ENCODE data around the gene SCNN1A. TPM values are rescaled to one million over a fixed set of nuclear protein-coding genes. Genes with fewer than 3 reads are reported as not detected.

The SCNN1A gene
- total RNA-seq, 1 experiment from 2014 or later: 136 TPM

DNA sequence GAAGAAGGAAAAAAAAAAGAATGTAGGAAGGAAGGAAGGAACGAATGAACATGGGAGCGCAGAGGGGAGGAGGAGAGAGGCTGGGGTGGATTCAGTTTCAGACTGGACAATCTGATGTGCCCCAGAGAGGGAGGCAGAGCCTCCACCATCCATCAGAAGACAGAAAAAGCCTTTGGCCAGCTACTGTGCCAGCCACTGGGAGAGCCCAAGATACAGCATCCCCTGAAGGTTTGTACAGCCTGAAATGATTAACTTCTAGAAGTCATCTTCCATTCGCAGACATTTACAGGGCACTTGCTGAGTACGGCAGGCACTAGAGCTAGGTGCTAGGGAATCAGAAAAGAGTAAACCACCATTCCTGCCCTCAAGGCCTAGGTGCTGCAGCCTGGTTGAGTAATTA is 55.9 kb downstream of the SCNN1A start:
- Mint-ChIP-seq H3K9me3 (ENCODE audit: unreplicated experiment) (no peaks in the 10 kb centered on the region), H3K27me3 (ENCODE audit: insufficient read depth, unreplicated experiment) (no peaks in the 10 kb centered on the region), H3K4me3 (ENCODE audit: unreplicated experiment) (no peak overlapping the region), H3K36me3 (ENCODE audit: insufficient read depth, unreplicated experiment) (peaks cover 1% of the 10 kb centered on the region), H3K4me1 (ENCODE audit: insufficient read depth, unreplicated experiment) (peaks cover 23% of the 10 kb centered on the region), H3K27ac (ENCODE audit: low read depth, unreplicated experiment) (no peak overlapping the region)
- BruUV-seq (replicated peaks): no TSS peak
- POLR2A ChIA-PET: interaction anchor here (0.8 to 3.1 kb wide), 8 partner anchors 10 to 53 kb away, joined by 3 to 15 read pairs (median 4); partner anchors contain the start of gene TNFRSF1A
- intact Hi-C loops (cut with micrococcal nuclease): no loop called here
- TF ChIP-seq, protein P1, sequence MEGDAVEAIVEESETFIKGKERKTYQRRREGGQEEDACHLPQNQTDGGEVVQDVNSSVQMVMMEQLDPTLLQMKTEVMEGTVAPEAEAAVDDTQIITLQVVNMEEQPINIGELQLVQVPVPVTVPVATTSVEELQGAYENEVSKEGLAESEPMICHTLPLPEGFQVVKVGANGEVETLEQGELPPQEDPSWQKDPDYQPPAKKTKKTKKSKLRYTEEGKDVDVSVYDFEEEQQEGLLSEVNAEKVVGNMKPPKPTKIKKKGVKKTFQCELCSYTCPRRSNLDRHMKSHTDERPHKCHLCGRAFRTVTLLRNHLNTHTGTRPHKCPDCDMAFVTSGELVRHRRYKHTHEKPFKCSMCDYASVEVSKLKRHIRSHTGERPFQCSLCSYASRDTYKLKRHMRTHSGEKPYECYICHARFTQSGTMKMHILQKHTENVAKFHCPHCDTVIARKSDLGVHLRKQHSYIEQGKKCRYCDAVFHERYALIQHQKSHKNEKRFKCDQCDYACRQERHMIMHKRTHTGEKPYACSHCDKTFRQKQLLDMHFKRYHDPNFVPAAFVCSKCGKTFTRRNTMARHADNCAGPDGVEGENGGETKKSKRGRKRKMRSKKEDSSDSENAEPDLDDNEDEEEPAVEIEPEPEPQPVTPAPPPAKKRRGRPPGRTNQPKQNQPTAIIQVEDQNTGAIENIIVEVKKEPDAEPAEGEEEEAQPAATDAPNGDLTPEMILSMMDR (IDR thresholded peaks at IDR 0.05; ENCODE audit: unreplicated experiment): no peak
- no peak for DNase-seq (ENCODE audit: unreplicated experiment)
- CTCF ChIA-PET: interaction anchor here (0.7 to 1.6 kb wide), 8 partner anchors 10 to 146 kb away, joined by 3 to 9 read pairs (median 5); no protein-coding TSS in a partner anchor

DNA sequence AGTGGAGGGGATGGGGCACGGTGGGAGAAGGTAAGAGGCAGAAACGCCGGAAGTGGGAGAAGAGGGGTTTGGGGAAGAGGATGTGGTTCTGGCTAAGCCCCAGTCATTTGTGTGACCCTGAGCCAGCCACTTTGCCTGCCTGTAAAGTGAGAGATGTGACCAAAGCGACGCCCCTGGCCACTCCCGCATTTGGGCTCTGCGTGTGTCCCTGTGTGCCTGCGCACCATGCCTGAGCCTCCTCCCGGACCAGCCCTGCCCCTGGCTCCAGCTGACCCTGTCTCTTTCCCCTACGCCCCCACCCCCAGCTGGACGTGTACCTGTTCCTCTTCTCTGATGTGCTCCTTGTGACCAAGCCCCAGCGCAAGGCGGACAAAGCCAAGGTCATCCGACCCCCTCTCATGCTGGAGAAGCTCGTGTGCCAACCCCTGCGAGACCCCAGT is 56.9 kb downstream of the SCNN1A start:
- CTCF ChIA-PET: interaction anchor here (1.1 to 1.2 kb wide), 2 partner anchors 34 to 147 kb away, joined by 5 read pairs; no protein-coding TSS in a partner anchor
- Mint-ChIP-seq H3K27ac (ENCODE audit: low read depth, unreplicated experiment) (peak overlapping the region; percentile 66), H3K9me3 (ENCODE audit: unreplicated experiment) (no peaks in the 10 kb centered on the region), H3K27me3 (ENCODE audit: insufficient read depth, unreplicated experiment) (no peaks in the 10 kb centered on the region), H3K4me1 (ENCODE audit: insufficient read depth, unreplicated experiment) (peaks cover 13% of the 10 kb centered on the region), H3K36me3 (ENCODE audit: insufficient read depth, unreplicated experiment) (no peaks in the 10 kb centered on the region), H3K4me3 (ENCODE audit: unreplicated experiment) (no peak overlapping the region)
- DNase-seq (ENCODE audit: unreplicated experiment): no peak
- intact Hi-C loops (cut with micrococcal nuclease): no loop called here
- POLR2A ChIA-PET: interaction anchor here (1.3 to 3.1 kb wide), 2 partner anchors 17 to 23 kb away, joined by 4 to 15 read pairs; partner anchors contain the start of gene TNFRSF1A
- no TSS peak for BruUV-seq (replicated peaks)
- TF ChIP-seq, protein P1 (IDR thresholded peaks at IDR 0.05; ENCODE audit: unreplicated experiment): no peak

DNA sequence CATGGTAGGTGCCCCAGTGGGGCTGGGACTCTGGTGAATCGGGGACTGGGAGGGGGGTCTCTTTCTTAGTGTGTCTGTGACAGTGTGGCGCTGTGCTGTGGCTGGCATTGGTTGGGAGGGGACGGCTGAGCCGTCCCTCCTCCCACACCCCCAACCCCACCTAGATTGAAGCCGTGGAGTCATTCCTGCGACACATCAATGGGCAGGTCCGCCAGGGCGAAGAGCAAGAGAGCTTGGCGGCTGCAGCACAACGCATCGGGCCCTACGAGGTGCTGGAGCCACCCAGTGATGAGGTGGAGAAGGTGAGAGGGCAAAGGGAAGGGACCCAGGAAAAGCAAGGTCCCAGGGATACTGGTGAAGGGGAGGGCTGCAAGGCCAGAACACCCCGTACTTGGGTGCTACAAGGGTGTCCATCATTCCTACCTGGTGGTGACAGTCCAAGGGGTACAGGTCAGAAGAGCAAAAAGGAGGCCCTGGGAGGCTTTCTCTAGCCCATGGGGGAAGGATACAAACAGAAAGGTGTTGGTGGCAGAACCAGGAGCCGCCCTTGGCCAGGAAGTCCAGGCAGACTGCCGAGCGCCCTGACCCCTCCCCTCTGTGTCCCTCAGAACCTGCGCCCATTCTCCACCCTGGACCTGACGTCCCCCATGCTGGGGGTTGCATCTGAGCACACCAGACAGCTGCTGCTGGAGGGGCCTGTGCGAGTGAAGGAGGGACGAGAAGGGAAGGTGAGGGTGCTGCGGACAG is 57.5 kb downstream of the SCNN1A start:
- no peaks in the 10 kb centered on the region for H3K9me3 Mint-ChIP-seq (ENCODE audit: unreplicated experiment)
- BruUV-seq (replicated peaks): no TSS peak

More for the DNA sequence above, 57.5 kb downstream of the SCNN1A start:
- H3K27me3 Mint-ChIP-seq (ENCODE audit: insufficient read depth, unreplicated experiment): no peaks in the 10 kb centered on the region
- H3K36me3 Mint-ChIP-seq (ENCODE audit: insufficient read depth, unreplicated experiment): no peaks in the 10 kb centered on the region
- peak overlapping the region; percentile 66 for H3K27ac Mint-ChIP-seq (ENCODE audit: low read depth, unreplicated experiment)
- CTCF ChIA-PET: interaction anchor here (1.1 kb wide), 1 partner anchor 34 kb away, joined by 5 read pairs; no protein-coding TSS in a partner anchor
- peaks cover 12% of the 10 kb centered on the region for H3K4me1 Mint-ChIP-seq (ENCODE audit: insufficient read depth, unreplicated experiment)
- H3K4me3 Mint-ChIP-seq (ENCODE audit: unreplicated experiment): no peak overlapping the region
- POLR2A ChIA-PET: no interaction called here
- TF ChIP-seq, protein P1 (IDR thresholded peaks at IDR 0.05; ENCODE audit: unreplicated experiment): no peak
- no peak for DNase-seq (ENCODE audit: unreplicated experiment)
- intact Hi-C loops (cut with micrococcal nuclease): no loop called here

Data from MCF 10A (cell line).